T-helper 2 cell (primary cell): ENCODE results near the gene NKG7.
"Not testable (repeated sequence)": the region's sequence is repeated elsewhere in the genome, so short reads cannot be mapped to it uniquely, and the experiment has no call there.

Source experiments
- DNase-seq, 5 experiments: peaks; one replicate each; pipeline versions ENCODE4 v3.0.0 to v3.0.0-alpha.2; 2012 to 2022
- total RNA-seq, 2 donors: gene quantifications; one replicate each; lab custom pipeline; 2026; lab: John Stamatoyannopoulos, UW

Gene NKG7
- total RNA-seq: 0 to 0.34 reads per million in 2 donors

DNA sequence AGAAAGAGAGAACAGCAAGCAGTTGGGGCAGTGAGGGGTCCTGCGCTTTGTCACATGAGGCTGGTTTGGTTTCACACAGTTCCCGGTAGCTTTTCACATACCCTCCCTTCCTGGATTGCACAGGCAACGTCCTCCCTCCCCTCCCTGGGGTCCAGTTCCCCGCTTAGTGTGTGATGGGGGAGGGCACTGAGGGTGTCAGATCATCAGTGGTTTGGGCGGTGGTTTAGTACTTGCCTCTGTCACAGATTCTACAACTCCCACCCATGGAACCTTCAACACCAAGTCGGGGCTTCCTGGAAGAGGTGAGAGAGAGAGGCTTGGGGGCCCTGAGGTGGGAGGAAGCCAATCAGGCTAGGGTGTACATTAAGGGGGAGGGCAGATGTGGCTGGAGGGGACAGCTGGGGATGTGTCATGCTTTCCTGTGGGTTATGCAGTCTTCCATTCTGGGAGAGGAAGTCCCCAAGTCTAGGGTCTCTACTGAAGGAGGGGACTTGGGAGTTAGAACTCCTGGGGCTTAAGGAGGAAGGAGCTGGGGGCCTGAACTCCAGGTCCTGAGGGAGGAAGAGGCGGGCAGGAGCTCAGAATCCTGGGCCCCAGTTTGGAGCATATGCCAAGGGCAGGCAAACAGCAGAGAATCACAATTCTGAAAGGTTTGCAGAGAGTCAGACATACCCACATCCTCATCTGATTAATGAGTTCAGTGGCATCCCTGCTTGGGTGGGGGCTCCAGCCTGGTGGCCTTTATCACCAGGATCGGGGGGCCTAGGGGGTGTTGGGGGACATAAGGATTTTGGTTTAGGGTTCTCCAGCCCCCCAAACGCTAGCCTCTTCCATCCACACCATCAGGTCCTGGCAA lies at the start of gene NKG7:
NKG7 (minus strand) TSS at position 6 of the 856 bp plus-strand sequence. CDS start 119 bp downstream, outside the sequence.
- DNase-seq: peak in 3 of 5 experiments; percentile 56 to 94 (median 94)

DNA sequence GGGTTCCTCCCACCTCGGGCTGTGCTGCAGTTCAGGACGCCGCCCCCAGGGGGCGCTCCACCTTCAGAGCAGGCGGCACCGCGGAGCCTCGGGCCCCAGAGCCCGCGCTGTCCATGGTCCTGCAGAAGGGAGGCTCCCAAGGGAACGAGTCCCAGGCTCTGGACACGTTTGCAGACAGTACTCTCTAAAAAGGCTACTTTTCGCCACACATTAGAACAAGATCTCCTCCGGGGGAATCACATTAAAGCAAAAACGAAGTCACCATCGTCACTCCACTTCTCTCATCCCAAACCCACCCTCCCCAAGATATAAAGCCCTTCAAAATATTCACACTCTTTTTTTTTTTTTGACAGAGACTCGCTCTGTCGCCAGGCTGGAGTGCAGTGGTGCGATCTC lies 49.6 kb upstream of the NKG7 start:
- DNase-seq: peak; percentile 60 to 84 (median 76)

GRCh38 chr19:51421229-51422052 lies 49.0 kb upstream of the NKG7 start:
- no peak for DNase-seq

DNA sequence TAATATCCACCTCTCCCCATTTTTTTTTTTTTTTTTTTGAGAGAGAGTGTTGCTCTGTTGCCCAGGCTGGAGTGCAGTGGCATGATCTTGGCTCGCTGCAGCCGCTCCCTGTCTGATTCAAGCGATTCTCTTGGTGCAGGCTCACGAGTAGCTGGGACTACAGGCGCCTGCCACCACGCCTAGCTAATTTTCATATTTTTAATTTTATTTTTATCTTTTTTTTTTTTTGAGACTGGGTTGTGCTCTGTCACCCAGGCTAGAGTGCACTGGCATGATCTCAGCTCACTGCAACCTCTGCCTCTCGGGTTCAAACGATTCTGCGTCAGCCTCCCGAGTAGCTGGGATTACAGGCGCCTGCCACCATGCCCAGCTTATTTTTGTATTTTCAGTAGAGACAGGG lies 48.1 kb upstream of the NKG7 start:
- not testable (repeated sequence) for DNase-seq

GRCh38 chr19:51418707-51419106 lies 46.3 kb upstream of the NKG7 start:
- no peak for DNase-seq

DNA sequence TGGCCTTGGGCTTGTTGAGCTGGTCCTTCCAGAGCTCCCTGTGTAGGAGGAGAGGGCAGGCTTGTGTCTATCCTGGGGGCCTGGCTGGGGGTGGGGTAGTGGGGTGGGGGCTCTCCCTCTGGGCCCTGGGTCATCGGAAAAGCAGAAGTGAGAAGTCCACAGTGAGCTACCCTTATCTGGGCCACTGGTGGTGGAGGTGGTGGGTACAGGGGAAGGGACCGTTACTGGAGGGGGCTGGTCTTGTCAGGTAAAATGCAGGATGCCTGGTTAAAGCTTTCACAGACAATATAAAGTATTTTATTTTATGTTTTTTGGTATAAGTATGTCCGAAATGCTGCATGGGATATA lies 45.3 kb upstream of the NKG7 start:
- DNase-seq: no peak

DNA sequence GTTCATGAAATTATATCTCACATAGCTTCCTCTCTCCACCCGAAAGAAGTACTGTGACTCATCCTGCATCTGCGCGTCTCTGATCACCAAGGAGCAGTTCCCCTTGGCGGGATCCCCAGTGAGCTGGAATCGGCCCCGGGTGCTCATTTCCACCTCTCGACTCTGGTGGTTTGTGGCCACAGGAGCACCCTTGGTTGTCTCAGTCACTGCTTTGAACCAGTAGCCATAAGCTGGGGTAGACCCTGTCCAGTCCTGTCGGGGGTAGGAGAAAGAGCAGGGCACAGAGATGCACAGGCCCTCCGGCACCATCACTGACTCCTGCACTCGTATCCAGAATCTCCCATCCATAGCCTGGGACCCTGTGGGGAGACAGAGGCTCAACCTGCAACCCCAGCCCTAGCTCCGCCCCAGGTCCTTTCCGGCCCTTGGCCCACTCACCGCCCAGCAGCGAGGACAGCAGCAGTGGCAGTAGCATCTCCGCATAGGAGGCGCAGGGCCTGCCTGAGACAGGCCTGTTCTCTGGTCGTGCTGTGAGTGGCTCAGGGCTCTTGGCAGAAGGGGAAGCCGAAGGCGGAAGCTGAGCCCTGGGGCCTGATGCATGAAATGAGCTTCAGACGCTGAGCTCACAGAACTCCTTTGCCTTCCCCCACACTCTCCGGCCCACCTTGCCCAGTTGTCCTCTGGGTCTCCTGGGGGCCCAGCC lies 44.8 kb upstream of the NKG7 start, which contains the start of gene SIGLEC10:
SIGLEC10 (minus strand) TSS at position 536 of the 703 bp plus-strand sequence; CDS start at position 475, 61 bp downstream.
- peak in 1 of 5 experiments; percentile 69 for DNase-seq

DNA sequence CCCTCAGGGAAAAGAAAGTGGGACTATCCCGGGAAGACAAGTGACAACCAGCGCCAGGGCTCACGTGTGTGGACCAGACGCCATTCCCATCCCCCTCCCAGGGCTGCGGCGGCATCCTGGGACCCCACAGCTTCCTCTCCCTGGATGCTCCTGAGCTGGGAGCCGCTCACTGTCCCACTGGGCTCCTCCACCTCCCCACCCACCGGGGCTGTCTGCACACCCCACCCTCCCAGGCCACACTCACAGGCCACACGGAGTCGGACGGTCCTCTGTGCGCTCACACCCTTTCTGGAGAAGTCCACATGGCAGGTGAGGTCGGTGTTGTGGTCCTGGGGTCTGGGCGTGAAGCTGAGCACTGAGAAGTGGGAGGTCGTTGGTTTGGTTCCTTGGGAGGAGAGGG lies 44.0 kb upstream of the NKG7 start:
- DNase-seq: not testable (repeated sequence)

GRCh38 chr19:51415187-51415586 lies 42.7 kb upstream of the NKG7 start:
- no peak for DNase-seq

DNA sequence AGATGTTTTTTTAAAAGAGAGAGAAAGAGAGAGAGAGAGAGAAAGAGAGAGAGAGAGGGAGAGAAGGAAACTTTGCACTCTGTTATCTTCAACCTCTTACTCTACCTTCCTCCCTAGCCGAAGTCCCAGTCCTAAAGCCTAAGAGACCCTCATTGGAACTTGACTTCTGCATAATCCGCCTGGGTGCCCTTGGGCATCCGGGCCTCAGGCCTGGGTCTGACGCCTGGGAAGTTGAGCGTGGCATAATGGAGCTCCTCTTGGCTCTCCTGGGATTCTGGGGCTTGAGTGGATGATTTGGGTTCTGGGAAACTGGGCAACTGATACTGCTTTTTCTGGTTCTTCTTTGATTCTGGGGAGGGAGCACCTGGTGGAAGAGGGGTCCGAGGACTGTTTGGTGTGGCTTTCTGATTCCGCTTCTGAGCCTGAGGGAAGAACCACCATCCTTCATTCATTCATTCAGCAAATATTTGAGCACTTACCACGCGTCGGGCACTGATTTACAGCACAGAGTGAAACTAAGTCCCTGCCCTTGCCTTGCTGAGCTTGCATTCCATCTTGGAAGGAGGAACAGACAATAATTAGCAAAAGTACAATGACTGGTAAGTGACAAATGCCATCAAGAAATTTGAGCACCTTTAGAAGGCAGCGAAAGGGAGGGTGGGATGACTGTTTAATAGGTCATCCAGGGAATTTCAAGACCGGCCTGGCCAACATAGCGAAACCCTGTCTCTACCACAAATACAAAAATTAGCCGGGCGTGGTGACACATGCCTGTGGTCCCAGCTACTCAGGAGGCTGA lies 38.7 kb upstream of the NKG7 start:
- no peak for DNase-seq

GRCh38 chr19:51407511-51408131 lies 35.2 kb upstream of the NKG7 start:
- DNase-seq: peak in 2 of 5 experiments; percentile 41 to 69

DNA sequence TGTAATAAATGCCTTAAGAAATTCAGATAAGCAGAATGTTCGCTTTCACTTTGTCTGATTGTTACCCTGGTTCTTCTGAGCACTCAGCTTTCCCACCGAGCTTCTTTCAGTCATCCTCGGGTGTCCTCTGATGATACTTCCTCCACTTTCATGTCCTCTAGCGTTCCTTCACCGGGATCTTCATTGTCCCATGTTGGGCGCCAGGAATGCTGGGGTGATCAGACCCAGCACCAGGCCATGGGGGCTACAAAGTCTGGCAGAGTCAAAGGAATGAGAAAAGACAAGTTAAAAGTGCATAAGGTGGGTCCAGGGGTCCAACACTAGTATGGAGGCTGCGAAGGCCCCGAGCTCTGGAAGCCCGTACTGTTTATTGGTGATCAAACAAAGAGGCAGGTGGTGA lies 29.7 kb upstream of the NKG7 start:
- no peak for DNase-seq

DNA sequence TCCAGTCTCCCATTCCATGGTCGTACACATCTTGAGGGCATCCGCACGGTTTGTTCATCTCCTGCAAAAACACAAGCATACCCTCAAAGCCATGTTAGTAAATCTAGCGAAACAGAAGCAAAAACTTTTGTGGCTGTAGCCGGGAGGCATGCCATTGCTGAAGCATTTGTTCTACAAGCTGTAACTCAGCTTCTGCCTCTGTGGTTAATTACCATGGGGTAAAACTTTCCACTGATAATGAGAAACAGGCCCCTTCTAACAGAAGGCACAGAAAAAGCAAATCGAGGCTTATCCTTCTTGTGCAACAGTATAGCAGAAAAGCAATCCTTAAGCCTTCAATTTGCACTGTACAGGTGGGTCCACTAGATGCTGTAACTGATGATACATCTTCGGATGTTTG lies 27.5 kb upstream of the NKG7 start:
- not testable (repeated sequence) for DNase-seq

- DNase-seq: no peak
Measured at GRCh38 chr19:51399231-51399630, 26.8 kb upstream of the NKG7 start.

- DNase-seq: peak in 1 of 5 experiments; percentile 67
Measured at GRCh38 chr19:51398096-51398704, 25.7 kb upstream of the NKG7 start.

DNA sequence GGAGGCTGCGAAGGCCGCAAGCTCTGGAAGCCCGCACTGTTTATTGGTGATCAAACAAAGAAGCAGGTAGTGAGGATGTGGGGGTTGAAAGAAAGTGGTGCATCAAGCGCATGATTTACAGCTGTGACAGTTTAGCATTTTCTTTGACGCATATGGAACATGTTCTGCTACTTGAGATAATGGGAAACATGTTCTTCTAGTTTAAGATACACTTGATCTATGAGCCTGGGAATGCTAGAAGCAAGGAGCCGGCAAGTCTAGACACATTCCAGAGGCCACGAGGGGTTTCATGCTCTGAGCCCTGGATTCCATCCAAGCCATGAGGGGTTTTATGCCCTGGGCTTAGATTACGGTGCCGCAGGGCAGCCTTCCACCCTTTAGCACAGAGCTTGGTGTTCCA lies 25.0 kb upstream of the NKG7 start:
- not testable (repeated sequence) for DNase-seq

DNA sequence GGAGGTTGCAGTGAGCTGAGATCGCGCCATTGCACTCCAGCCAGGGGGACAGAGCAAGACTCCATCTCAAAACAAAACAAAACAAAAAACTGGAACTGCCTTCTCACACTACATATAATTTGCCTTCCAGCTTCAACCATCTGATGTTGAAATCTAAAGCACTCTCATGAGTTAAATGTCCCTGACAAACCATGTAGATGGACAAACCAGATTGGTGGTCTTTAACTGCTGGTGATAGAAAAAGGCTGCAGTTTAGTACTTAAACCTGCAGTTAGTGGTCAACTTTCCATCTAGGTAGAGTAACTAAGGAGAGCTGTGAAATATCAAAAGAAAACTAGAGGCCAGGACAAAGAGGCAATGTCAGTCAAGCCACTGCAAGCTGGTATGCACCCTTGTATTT lies 23.7 kb upstream of the NKG7 start:
- DNase-seq: no peak

DNA sequence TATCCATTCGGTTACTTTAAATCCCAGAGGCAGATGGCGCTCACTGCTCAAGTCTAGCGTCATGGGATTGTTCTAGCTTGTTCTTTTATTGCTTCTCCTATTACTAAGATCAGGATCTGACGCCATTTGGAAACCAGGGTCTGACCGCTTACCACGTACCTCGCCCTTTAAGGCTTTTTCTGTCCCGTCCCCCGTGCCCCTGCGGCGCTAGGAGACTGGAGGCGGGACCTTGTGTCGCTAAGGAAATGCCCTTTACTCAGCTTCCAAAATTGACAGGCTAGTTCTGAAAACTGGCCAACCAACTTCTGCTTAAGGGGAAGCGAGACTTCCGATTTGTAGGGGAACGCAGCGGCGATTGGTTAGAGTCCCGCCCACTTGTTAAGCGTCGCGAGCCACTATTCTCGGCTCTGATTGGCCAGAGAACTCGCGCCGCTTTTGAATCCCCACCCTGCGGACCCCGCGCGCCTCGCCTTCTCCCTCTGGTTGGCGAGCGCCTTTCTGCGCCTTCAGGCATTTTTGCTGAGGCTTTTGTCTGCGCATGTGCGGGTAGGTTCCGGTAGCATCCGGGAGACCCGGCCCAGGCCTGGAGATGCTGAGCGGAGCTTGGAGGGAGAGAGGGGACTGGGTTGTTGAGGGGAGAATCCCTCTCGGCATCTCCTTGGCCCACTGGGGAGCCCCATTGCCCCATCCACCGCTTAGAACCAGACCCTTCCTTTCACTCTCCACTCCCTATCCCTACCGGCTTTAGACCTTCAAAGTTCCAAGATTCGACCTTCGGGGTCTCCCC lies 21.8 kb upstream of the NKG7 start:
- peak; percentile 65 to 100 (median 83) for DNase-seq

DNA sequence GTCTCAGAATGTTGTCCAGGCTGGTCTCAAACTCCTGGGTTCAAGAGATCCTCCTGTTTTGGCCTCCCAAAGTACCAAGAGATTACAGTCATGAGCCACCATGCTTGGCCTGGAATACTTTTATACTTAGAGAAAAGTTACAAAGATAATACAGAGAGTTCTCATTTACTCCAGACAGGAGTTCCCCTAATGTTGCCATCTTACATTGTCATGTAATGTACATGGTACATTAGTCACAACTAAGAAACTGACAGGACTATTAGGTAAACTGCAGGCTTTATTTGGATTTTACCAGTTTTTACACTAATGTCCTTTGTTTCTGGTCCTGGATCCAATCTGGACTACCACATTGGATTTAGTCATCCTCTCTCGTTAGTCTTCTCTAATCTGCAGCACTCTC lies 20.2 kb upstream of the NKG7 start:
- no peak for DNase-seq

DNA sequence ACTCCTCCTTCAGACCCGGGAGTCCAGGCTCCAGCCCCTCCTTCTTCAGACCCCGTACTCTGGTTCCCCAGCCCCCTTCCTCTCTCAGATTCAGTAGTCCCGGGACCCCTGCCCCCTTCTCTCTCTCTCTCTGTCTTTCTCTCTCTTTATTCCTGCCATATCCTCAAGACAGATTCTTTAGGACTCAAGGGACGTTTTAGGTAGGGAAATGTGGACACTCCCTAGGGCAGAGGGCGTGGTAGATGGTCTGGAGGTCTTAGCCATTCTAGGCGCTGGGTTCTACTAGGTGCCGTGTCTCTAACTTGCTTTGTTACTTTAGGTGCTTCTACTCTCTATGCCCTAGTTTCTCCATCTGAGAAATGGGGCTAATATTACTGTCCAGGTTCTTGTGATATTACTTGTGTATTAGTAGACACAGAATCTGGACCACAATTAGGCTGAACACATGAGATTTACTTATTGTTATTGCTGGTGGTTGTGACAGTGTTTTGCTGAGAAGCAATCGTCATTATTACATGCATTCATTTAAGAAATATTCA lies 18.7 kb upstream of the NKG7 start:
- DNase-seq: no peak
